GM10266 (cell line): ENCODE data around the gene SERPINC1.
"Not testable (repeated sequence)": the region's sequence is repeated elsewhere in the genome, so short reads cannot be mapped to it uniquely, and the experiment has no call there.

Source experiments
- DNase-seq: peaks from one replicate; pipeline ENCODE4 v3.0.0; 2012; ENCODE audit errors: extremely low spot score
- TF ChIP-seq, protein P1 (sequence below): IDR thresholded peaks from 2 replicates; pipeline ENCODE4 v1.5.1; 2012; ENCODE audit warnings: mild to moderate bottlenecking, low read depth; ENCODE audit not compliant: control insufficient read depth, insufficient read depth; ENCODE audit errors: missing control alignments

SERPINC1 gene

DNA sequence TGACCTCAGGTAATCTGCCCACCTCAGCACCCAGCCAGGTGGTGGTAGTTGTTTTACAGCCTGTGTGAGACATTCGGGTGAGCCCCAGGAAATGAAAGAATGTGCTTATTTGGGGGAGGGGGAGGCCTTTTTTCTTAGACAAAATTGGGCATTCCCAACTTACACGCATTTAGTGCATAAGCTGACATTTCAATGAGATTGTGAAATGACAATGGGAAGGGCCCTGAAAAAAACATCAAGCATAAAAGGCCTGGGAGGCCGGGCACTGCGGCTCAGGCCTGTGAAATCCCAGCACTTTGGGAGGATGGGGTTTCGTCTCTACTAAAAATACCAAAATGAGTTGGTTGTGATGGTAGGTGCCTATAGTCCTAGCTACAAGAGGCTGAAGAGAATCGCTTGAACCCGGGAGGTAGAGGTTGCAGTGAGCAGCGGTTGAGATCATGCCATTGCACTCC lies 54.3 kb downstream of the SERPINC1 start:
- TF ChIP-seq, protein P1, sequence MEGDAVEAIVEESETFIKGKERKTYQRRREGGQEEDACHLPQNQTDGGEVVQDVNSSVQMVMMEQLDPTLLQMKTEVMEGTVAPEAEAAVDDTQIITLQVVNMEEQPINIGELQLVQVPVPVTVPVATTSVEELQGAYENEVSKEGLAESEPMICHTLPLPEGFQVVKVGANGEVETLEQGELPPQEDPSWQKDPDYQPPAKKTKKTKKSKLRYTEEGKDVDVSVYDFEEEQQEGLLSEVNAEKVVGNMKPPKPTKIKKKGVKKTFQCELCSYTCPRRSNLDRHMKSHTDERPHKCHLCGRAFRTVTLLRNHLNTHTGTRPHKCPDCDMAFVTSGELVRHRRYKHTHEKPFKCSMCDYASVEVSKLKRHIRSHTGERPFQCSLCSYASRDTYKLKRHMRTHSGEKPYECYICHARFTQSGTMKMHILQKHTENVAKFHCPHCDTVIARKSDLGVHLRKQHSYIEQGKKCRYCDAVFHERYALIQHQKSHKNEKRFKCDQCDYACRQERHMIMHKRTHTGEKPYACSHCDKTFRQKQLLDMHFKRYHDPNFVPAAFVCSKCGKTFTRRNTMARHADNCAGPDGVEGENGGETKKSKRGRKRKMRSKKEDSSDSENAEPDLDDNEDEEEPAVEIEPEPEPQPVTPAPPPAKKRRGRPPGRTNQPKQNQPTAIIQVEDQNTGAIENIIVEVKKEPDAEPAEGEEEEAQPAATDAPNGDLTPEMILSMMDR: no peak
- DNase-seq: no peak

DNA sequence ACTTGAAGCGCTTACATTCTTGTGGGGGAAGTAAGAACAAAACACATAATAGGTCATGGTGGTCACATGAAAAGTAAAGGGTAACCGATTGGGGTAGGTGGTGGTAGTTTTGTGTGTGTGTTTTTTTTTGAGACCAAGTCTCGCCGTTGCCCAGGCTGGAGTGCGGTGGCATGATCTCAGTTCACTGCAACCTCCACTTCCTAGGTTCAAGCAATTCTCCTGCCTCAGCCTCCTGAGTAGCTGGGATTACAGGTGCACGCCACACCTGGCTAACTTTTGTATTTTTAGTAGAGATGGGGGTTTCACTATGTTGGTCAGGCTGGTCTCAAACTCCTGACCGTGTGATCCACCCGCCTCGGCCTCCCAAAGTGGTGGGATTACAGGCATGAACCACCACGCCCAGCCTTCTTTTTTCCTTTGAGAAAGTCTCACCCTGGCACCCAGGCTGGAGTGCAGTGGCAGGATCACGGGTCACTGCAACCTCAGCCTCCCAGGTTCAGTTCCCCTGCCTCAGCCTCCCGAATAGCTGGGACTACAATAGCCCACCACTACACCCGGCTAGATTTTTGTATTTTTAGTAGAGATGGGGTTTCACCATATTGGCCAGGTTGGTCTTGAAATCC lies 54.9 kb downstream of the SERPINC1 start:
- not testable (repeated sequence) for DNase-seq

DNA sequence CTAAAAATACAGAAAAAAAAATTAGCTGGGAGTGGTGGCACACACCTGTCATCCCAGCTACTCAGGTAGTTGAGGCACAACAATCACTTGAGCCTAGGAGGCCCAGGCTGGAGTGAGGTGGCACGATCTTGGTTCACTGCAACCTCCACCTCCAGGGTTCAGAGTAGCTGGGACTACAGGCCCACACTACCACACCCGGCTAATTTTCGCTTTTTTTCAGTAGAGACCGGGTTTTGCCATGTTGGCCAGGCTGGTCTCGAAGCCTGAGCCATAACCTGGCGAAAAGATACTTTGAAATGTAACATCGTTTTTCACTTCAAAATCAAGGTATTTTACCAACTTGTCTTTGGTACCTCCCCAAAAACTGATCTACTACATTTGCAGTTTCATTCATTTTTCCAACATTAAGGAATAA lies 55.4 kb downstream of the SERPINC1 start:
- no peak for DNase-seq

DNA sequence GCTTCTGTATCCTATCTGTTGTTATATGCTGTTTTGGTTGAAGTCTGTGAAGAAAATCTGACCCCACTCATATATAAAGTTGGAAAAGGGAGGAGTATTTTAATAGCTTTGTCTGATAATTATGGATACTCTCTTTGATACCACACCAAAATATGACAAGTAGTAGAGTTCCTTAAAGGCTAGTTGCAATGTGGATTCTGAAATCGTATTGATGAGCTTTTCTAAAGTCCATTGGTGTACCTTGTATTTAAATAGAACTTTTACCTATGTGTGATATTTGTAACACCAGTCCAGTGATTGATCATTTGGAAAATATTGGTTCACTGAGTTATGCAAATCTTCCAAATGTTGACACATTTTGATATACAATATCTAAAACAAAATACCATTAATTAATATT lies 57.1 kb downstream of the SERPINC1 start:
- DNase-seq: no peak
- TF ChIP-seq, protein P1: no peak

More for the DNA sequence above, 55.4 kb downstream of the SERPINC1 start:
- TF ChIP-seq, protein P1: no peak

DNA sequence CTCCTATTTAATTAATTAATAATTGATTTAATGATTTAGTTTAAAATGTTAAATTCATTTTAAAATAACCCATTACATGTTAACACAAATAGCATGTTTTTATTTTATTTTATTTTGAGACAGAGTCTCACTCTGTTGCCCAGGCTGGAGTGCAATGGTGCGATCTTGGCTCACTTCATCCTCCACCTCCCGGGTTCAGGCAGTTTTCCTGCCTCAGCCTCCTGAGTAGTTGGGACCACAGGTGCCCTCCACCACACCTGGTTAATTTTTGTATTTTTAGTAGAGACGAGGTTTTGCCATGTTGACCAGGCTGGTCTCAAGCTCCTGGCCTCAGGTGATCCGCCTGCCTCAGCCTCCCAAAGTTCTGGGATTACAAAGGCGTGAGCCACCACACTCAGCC lies 57.6 kb downstream of the SERPINC1 start:
- DNase-seq: not testable (repeated sequence)

DNA sequence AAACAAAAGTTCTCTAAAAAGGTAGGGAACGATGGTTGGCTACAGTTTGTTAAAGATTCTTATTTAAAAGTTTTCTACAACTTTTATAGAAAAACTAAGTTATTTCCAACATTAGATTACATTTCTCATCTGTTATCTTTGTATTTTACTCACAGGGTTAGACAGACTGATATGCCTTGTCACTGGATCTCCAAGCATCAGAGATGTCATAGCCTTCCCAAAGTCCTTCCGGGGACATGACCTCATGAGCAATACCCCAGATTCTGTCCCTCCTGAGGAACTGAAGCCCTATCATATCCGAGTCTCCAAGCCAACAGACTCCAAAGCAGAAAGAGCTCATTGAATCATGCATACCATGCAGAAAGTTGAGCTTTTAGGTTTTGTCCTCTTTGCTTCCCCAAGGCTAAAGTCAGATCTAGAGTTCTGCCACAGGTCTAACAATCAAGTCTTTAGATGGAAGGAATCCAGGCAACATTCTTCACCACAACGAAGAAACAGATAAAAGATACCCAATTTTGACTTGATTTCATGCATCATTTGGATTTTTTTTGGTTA lies 59.7 kb downstream of the SERPINC1 start:
- TF ChIP-seq, protein P1: no peak
- DNase-seq: no peak

DNA sequence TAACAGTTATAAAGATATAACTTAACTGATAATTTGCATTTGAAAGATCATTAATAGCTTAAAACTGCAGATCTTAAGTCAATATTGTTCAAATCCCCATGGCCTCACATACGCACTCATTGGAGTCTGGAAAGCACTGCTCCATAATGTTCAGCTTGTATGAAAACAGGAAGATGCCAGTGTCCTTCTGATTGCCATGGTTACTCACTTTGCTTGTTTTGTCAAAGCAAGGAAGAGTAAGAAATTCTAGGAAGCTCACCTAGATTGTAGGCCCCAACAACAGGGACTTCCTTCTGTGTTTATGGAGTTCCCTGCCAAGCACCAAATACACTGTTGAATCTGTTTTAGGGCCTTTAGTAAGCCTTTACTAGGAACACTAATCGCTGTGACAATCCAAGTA lies 60.2 kb downstream of the SERPINC1 start:
- TF ChIP-seq, protein P1: no peak
- no peak for DNase-seq

DNA sequence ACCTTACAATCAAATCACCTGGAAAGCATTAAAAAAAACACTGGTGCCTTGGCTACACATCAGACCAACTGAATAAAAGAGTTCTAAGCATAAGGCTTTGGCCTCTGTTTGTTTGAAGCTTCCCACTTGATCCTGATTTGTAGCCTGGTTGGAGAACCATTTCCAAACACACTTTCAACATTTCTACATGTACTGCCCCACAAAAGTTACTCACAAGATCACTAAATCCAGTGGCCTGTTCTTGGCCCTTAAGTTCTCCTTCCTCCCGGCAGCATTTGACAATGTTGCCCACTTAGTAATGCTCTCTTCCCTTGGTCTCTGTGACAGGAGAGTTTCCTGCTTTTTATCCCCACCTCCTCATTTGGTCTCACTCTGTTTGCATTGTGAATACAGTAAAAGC lies 61.1 kb downstream of the SERPINC1 start:
- TF ChIP-seq, protein P1: no peak
- DNase-seq: no peak
